H1 (cell line): ENCODE results near the gene OPCML. TPM values are rescaled to one million over a fixed set of nuclear protein-coding genes. Genes with fewer than 3 reads are reported as not detected.

ENCODE experiments used
- CTCF ChIA-PET: fragments of 300-600 bp; sonication (Branson Sonifier 250); formaldehyde crosslinking; loops from one replicate; lab custom pipeline; 2021; ENCODE audit not compliant: partially characterized antibody; lab: Charles Lee
- POLR2A ChIA-PET: fragments of 300-600 bp; sonication (Branson Sonifier 250); formaldehyde crosslinking; loops from one replicate; lab custom pipeline; 2021; ENCODE audit warnings: inconsistent platforms; ENCODE audit not compliant: partially characterized antibody; lab: Charles Lee
- DNase-seq, 2 experiments: peaks; one replicate each; pipeline versions ENCODE4 v3.0.0 to v3.0.0-alpha.2; 2010 to 2022; ENCODE audit warnings: low spot score in 2 of 2, low read depth in 1 of 2, mixed read lengths in 1 of 2
- FAIRE-seq: peaks from 2 replicates; lab custom pipeline; 2011; peaks lifted over from hg19 to GRCh38; lab: Jason Lieb, UNC
- H2AFZ ChIP-seq: 2 replicates; pipeline ENCODE4 v1.8.1; 2012; ENCODE audit warnings: low read length, inconsistent platforms
- H2AK5ac ChIP-seq: 2 replicates; pipeline ENCODE4 v1.6.1; 2013; ENCODE audit warnings: low read depth, low read length
- H2BK120ac ChIP-seq: replicated peaks from 2 replicates; pipeline ENCODE3; 2013; ENCODE audit warnings: low read depth, low read length, inconsistent platforms
- H2BK12ac ChIP-seq: 2 replicates; pipeline ENCODE4 v1.6.1; 2013; ENCODE audit warnings: low read depth, low read length
- H2BK15ac ChIP-seq: 2 replicates; pipeline ENCODE4 v1.6.1; 2013; ENCODE audit warnings: low read length
- H2BK20ac ChIP-seq: 2 replicates; pipeline ENCODE4 v1.6.1; 2013; ENCODE audit warnings: low read length
- H2BK5ac ChIP-seq: 2 replicates; pipeline ENCODE4 v1.6.1; 2013; ENCODE audit warnings: low read depth, low read length
- H3K14ac ChIP-seq: 2 replicates; pipeline ENCODE4 v1.6.1; 2013; ENCODE audit warnings: inconsistent platforms; ENCODE audit not compliant: insufficient read length
- H3K18ac ChIP-seq: 2 replicates; pipeline ENCODE4 v1.6.1; 2013; ENCODE audit warnings: low read length; ENCODE audit errors: extremely low read depth
- H3K23ac ChIP-seq: 2 replicates; pipeline ENCODE4 v1.6.1; 2013; ENCODE audit warnings: inconsistent platforms; ENCODE audit not compliant: insufficient read length
- H3K23me2 ChIP-seq: 2 replicates; pipeline ENCODE4 v1.6.1; 2013; ENCODE audit warnings: low read depth, low read length
- H3K27ac ChIP-seq: 2 replicates; pipeline ENCODE4 v1.6.1; 2011; ENCODE audit warnings: low read depth, low read length, inconsistent platforms
- H3K27me3 ChIP-seq, 4 experiments: replicated peaks in 1 of 4; 1 replicate in 1 of 4; 2 replicates in 3 of 4; pipeline versions ENCODE4 v1.6.1 to v1.8.1; 2011 to 2013; ENCODE audit warnings: low read length in 3 of 4, mild to moderate bottlenecking in 3 of 4, inconsistent platforms in 2 of 4, mixed read lengths in 2 of 4, moderate library complexity in 1 of 4; ENCODE audit not compliant: control insufficient read depth in 3 of 4, insufficient read depth in 3 of 4; ENCODE audit errors: extremely low read depth in 1 of 4
- H3K36me3 ChIP-seq, 4 experiments: 2 replicates each; pipeline versions ENCODE4 v1.6.1 to v1.8.1; 2011 to 2013; ENCODE audit warnings: mild to moderate bottlenecking in 4 of 4, low read length in 3 of 4, moderate library complexity in 2 of 4, control low read depth in 1 of 4, inconsistent platforms in 1 of 4; ENCODE audit not compliant: insufficient read depth in 4 of 4, control insufficient read depth in 2 of 4
- H3K4ac ChIP-seq: replicated peaks from 2 replicates; pipeline ENCODE3; 2013; ENCODE audit warnings: low read length, low read depth, mixed read lengths, inconsistent platforms; ENCODE audit not compliant: insufficient read length
- H3K4me1 ChIP-seq, 4 experiments: replicated peaks in 1 of 4; 1 replicate in 1 of 4; 2 replicates in 3 of 4; pipeline versions ENCODE4 v1.6.1 to v1.8.1; 2011 to 2013; ENCODE audit warnings: low read length in 3 of 4, inconsistent platforms in 2 of 4, mixed read lengths in 1 of 4; ENCODE audit not compliant: insufficient read depth in 4 of 4, control insufficient read depth in 3 of 4
- H3K4me2 ChIP-seq, 2 experiments: 2 replicates each; pipeline versions ENCODE4 v1.6.1 to v1.8.1; 2011 to 2013; ENCODE audit warnings: low read depth in 2 of 2, low read length in 2 of 2, control low read depth in 1 of 2, inconsistent platforms in 1 of 2, mild to moderate bottlenecking in 1 of 2; ENCODE audit not compliant: insufficient read depth in 1 of 2
- H3K4me3 ChIP-seq, 4 experiments: fragments of 200-600, 300-600 bp in 1 of 4; sonication (generic), shearing (Covaris generic), sonication (Bioruptor Twin) in 1 of 4; 2 replicates each; pipeline versions ENCODE4 v1.5.1 to v1.8.1; 2011 to 2016; ENCODE audit warnings: low read length in 4 of 4, low read depth in 3 of 4, control low read depth in 2 of 4, inconsistent platforms in 2 of 4, mild to moderate bottlenecking in 2 of 4, mixed read lengths in 1 of 4, moderate library complexity in 1 of 4; ENCODE audit not compliant: insufficient read depth in 2 of 4; ENCODE audit errors: extremely low read depth in 1 of 4
- H3K56ac ChIP-seq: replicated peaks from 2 replicates; pipeline ENCODE3; 2013; ENCODE audit warnings: low read depth, mild to moderate bottlenecking, mixed read lengths, low read length, inconsistent platforms; ENCODE audit not compliant: insufficient read length
- H3K79me1 ChIP-seq: 2 replicates; pipeline ENCODE4 v1.6.1; 2013; ENCODE audit warnings: low read depth, low read length, control low read depth
- H3K79me2 ChIP-seq, 2 experiments: 2 replicates each; pipeline versions ENCODE4 v1.6.1 to v1.8.1; 2012 to 2013; ENCODE audit warnings: low read length in 2 of 2, mild to moderate bottlenecking in 2 of 2, inconsistent platforms in 1 of 2; ENCODE audit not compliant: insufficient read depth in 2 of 2, control insufficient read depth in 1 of 2
- H3K9ac ChIP-seq, 4 experiments: replicated peaks in 1 of 4; 1 replicate in 1 of 4; 2 replicates in 3 of 4; pipeline versions ENCODE4 v1.6.1 to v1.8.1; 2011 to 2013; ENCODE audit warnings: low read depth in 3 of 4, low read length in 3 of 4, control low read depth in 2 of 4, mild to moderate bottlenecking in 2 of 4, moderate library complexity in 2 of 4, inconsistent platforms in 1 of 4; ENCODE audit errors: extremely low read depth in 1 of 4
- H3K9me3 ChIP-seq, 2 experiments: 2 replicates each; pipeline versions ENCODE4 v1.6.1 to v1.8.1; 2012 to 2013; ENCODE audit warnings: mild to moderate bottlenecking in 2 of 2, moderate library complexity in 2 of 2, control low read depth in 1 of 2, inconsistent platforms in 1 of 2, low read depth in 1 of 2, low read length in 1 of 2, mixed read lengths in 1 of 2; ENCODE audit not compliant: insufficient read depth in 2 of 2
- H4K20me1 ChIP-seq, 2 experiments: replicated peaks in 1 of 2; 2 replicates each; pipeline versions ENCODE3 to v1.8.1; 2011 to 2013; ENCODE audit warnings: inconsistent platforms in 2 of 2, low read length in 2 of 2, mild to moderate bottlenecking in 1 of 2; ENCODE audit not compliant: insufficient read depth in 2 of 2, control insufficient read depth in 1 of 2
- H4K5ac ChIP-seq: 2 replicates; pipeline ENCODE4 v1.6.1; 2013; ENCODE audit warnings: low read length, low read depth, mixed read lengths, inconsistent platforms; ENCODE audit not compliant: insufficient read length
- H4K8ac ChIP-seq: 2 replicates; pipeline ENCODE4 v1.8.0; 2013; ENCODE audit warnings: mild to moderate bottlenecking, moderate library complexity, low read length, inconsistent platforms; ENCODE audit not compliant: insufficient read depth; ENCODE audit errors: extremely low read depth
- H4K91ac ChIP-seq: replicated peaks from 2 replicates; pipeline ENCODE3; 2013; ENCODE audit warnings: low read length, mixed read lengths, inconsistent platforms; ENCODE audit not compliant: insufficient read length
- CBX8 ChIP-seq: fragments of 300-800, 300-1000 bp; sonication (generic); IDR thresholded peaks from 2 replicates; pipeline ENCODE4 v1.7.1; 2016; ENCODE audit warnings: low read depth, low read length, borderline replicate concordance
- GABPA ChIP-seq: IDR thresholded peaks from 2 replicates; pipeline ENCODE4 v1.6.1; 2011; ENCODE audit warnings: mild to moderate bottlenecking, low read length, moderate library complexity, borderline replicate concordance; ENCODE audit not compliant: insufficient read depth
- JUND ChIP-seq: IDR thresholded peaks from 2 replicates; pipeline ENCODE4 v1.6.1; 2011; ENCODE audit warnings: mild to moderate bottlenecking, improper control_type of control experiment, low read length
- KDM1A ChIP-seq: fragments of 200-600, 300-600 bp; sonication (generic); IDR thresholded peaks from 2 replicates; pipeline ENCODE4 v1.7.1; 2016; ENCODE audit warnings: mild to moderate bottlenecking, low read length, borderline replicate concordance
- NRF1 ChIP-seq: IDR thresholded peaks from 2 replicates; pipeline ENCODE4 v1.6.1; 2011; ENCODE audit warnings: mild to moderate bottlenecking, low read depth, low read length, improper control_type of control experiment
- POLR2AphosphoS5 ChIP-seq: IDR thresholded peaks from 2 replicates; pipeline ENCODE4 v1.6.1; 2011; ENCODE audit warnings: low read depth, low read length
- RFX5 ChIP-seq: IDR thresholded peaks from 2 replicates; pipeline ENCODE4 v1.6.1; 2011; ENCODE audit warnings: low read depth, low read length, improper control_type of control experiment, borderline replicate concordance
- RNF2 ChIP-seq: fragments of 200-900, 300-1000 bp; sonication (generic); IDR thresholded peaks from 2 replicates; pipeline ENCODE4 v1.7.1; 2016; ENCODE audit warnings: borderline replicate concordance, low read depth, mild to moderate bottlenecking, antibody characterized with exemption, low read length; ENCODE audit not compliant: poor library complexity, severe bottlenecking; ENCODE audit errors: missing control alignments
- TAF1 ChIP-seq: IDR thresholded peaks from 2 replicates; pipeline ENCODE4 v1.6.1; 2011; ENCODE audit warnings: mild to moderate bottlenecking, low read depth, low read length
- YY1 ChIP-seq: IDR thresholded peaks from 2 replicates; pipeline ENCODE4 v1.6.1; 2011; ENCODE audit warnings: low read depth, mild to moderate bottlenecking, low read length
- WGBS, 2 experiments: shearing (Covaris generic) in 1 of 2; methylation state at CpG; one replicate each; pipeline versions ENCODE4 v1.1.6 to v1.1.7; 2013 to 2015; ENCODE audit warnings: low lambda C conversion rate in 2 of 2, mixed read lengths in 2 of 2, inconsistent platforms in 1 of 2, low coverage in 1 of 2, missing lambda C conversion rate in 1 of 2; ENCODE audit not compliant: insufficient replicate concordance in 2 of 2, insufficient coverage in 1 of 2, insufficient read length in 1 of 2; ENCODE audit errors: extremely low coverage in 1 of 2, missing lambda C conversion rate in 1 of 2; 5-methylcytosine and 5-hydroxymethylcytosine counted together
- polyA plus RNA-seq, 7 experiments: library from polyadenylated mRNA; depleted of rRNA in 3 of 7; stranded (reverse) in 5 of 7; unstranded in 2 of 7; fragments of >200 nt in 5 of 7; fragments of 200-250 nt in 2 of 7; gene quantifications; 1 replicate in 5 of 7; 2 replicates in 1 of 7; 4 replicates in 1 of 7; pipeline versions ENCODE4 v1.2.1 to v1.2.3, GENCODE V29; 2011 to 2013; ENCODE audit warnings: missing spikeins in 2 of 7, mixed read lengths in 2 of 7
- total RNA-seq: library from RNA; stranded (reverse); fragmentation: NEBNext Ultra II Directional; extraction: Animal tissue kit (Norgen Biotek cat#: 25700); gene quantifications from 2 replicates; pipeline ENCODE4 v1.2.1, GENCODE V29; 2021

OPCML gene
- total and polyA plus RNA-seq, 2 of the 8 experiments (the other 6 are each of a cell fraction or from before 2014, with no cell fraction given) = 2.3 to 3.1 TPM

DNA sequence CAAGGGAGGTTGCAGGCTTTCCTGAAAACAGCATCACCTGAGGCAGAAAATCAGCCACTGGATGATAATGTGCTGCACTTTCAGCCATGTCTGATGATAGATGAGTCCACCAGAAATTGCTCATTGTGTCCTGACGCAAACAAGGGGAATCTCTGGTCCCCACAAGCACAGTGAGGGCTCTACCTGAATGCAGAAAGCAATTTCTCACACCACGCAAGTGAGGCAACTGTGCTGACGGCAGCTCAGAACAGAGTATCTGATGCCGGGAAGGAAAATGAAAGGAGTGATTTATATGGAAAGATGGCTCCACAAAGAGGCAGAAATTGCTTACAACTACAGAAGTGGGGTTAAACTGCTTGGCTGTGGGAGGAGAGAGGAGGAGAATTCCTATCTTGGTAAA is 867.1 kb downstream of the OPCML start:
- WGBS, 2 experiments = 89% methylated on average over 4 of the region's 4 CpGs; no CpG with 5 or more reads in 1 of the 2 experiments
- Histone ChIP-seq H3K4ac (no peak overlapping the region), H3K18ac (no peak overlapping the region), H3K79me1 (no peaks in the 10 kb centered on the region), H3K4me3 (no peak overlapping the region), H2BK12ac (no peak overlapping the region), H2BK15ac (0 out of 2 replicates have a peak overlapping the region, but pooled peaks have one; percentile 29), H3K27me3 (no peaks in the 10 kb centered on the region), H3K36me3 (no peaks in the 10 kb centered on the region), H2BK5ac (no peak overlapping the region; the same call in 1 of the 2 replicates), H3K23me2 (no peaks in the 10 kb centered on the region), H2BK120ac (no peak overlapping the region), H4K20me1 (peaks cover 0 to 3% of the 10 kb centered on the region in 2 experiments), H4K5ac (no peak overlapping the region), H3K9me3 (no peaks in the 10 kb centered on the region), H2BK20ac (no peak overlapping the region), H2AK5ac (no peak overlapping the region), H3K27ac (no peak overlapping the region), H4K8ac (no peak overlapping the region), H2AFZ (no peak overlapping the region), H3K4me1 (no peaks in the 10 kb centered on the region), H3K9ac (no peak overlapping the region), H4K91ac (no peak overlapping the region), H3K79me2 (no peaks in the 10 kb centered on the region), H3K56ac (no peak overlapping the region), H3K4me2 (no peak overlapping the region), H3K14ac (no peak overlapping the region), H3K23ac (no peak overlapping the region)
- DNase-seq = no peak
- ChIA-PET CTCF (interaction anchor here (1.6 kb wide), 1 partner anchor 192 kb away, joined by 3 read pairs; no protein-coding TSS in a partner anchor), POLR2A (no interaction called here)
- TF ChIP-seq JUND (no peak), CBX8 (no peak), TAF1 (no peak), YY1 (no peak), POLR2AphosphoS5 (no peak), NRF1 (no peak), RNF2 (no peak), RFX5 (no peak), KDM1A (no peak), GABPA (no peak)
- FAIRE-seq = no peak
